HepG2 (cell line): Measurements from ENCODE around the gene ALOXE3. TPM values are rescaled to one million over a fixed set of nuclear protein-coding genes. Genes with fewer than 3 reads are reported as not detected.

Experiments
- MLXIP ChIP-seq: sonication (generic); formaldehyde crosslinking; IDR thresholded peaks from 2 replicates; pipeline ENCODE4 v1.9.0; 2021; ENCODE audit warnings: missing genetic modification reagents, borderline replicate concordance
- SNAPC4 ChIP-seq: sonication (generic); formaldehyde crosslinking; IDR thresholded peaks from 2 replicates; pipeline ENCODE4 v1.4.0; 2020; ENCODE audit warnings: mild to moderate bottlenecking, missing genetic modification reagents
- ZBTB44 ChIP-seq: sonication (generic); formaldehyde crosslinking; IDR thresholded peaks from 2 replicates; pipeline ENCODE4 v1.4.0; 2020; ENCODE audit warnings: missing genetic modification reagents
- ZNF674 ChIP-seq: sonication (generic); formaldehyde crosslinking; IDR thresholded peaks from 2 replicates; pipeline ENCODE4 v1.5.0; 2020; ENCODE audit warnings: low read depth, mild to moderate bottlenecking, missing genetic modification reagents
- polyA plus RNA-seq, 8 experiments: library from polyadenylated mRNA; depleted of rRNA in 3 of 8; stranded (reverse) in 7 of 8; unstranded in 1 of 8; fragments of >200 nt; fragmentation: Illumina TruSeq in 4 of 8; extraction: Trizol in 4 of 8; gene quantifications; 2 replicates each; pipeline versions ENCODE4 v1.2.1 to v1.2.3, GENCODE V29; 2011 to 2016; ENCODE audit warnings: low read depth in 4 of 8, missing spikeins in 1 of 8, mixed read lengths in 1 of 8; ENCODE audit not compliant: insufficient read depth in 1 of 8
- total RNA-seq, 5 experiments: library from RNA; depleted of rRNA; stranded (reverse); fragments of >200 nt; fragmentation: Illumina TruSeq; extraction: Trizol; gene quantifications; 2 replicates each; pipeline ENCODE4 v1.2.3, GENCODE V29; 2016; ENCODE audit warnings: low read depth in 1 of 5

The ALOXE3 gene
- total and polyA plus RNA-seq, 2 of the 13 experiments (the other 11 are each of a cell fraction or from before 2014, with no cell fraction given): 0.07 TPM; not detected in 1

GRCh38 chr17:8072729-8073461 is 45.4 kb downstream of the ALOXE3 start (continued):
- TF ChIP-seq SNAPC4 (no peak), ZBTB44 (CRISPR knock-in tag) (no peak), ZNF674 (no peak), MLXIP (CRISPR knock-in tag) (no peak)
